RWPE2 (cell line): ENCODE measurements around the gene GRM2.
"Not testable (repeated sequence)": the region's sequence is repeated elsewhere in the genome, so short reads cannot be mapped to it uniquely, and the experiment has no call there.

Experiments
- ATAC-seq: fragments of 200-7000 bp; cut with Tn5 transposase; 3 replicates; pipeline ENCODE4 v1.9.1; 2021; ENCODE audit warnings: low read depth
- DNase-seq: peaks from one replicate; pipeline ENCODE4 v3.0.0-alpha.2; 2020; ENCODE audit warnings: low spot score
- H3K27ac ChIP-seq: fragments of 450-650 bp; 2 replicates; pipeline ENCODE4 v1.5.1; 2017; ENCODE audit warnings: mild to moderate bottlenecking; ENCODE audit not compliant: poor library complexity, severe bottlenecking
- H3K27me3 ChIP-seq: fragments of 250-450 bp; sonication (Bioruptor Pico); 2 replicates; pipeline ENCODE4 v1.5.1; 2021; ENCODE audit warnings: mild to moderate bottlenecking, moderate library complexity; ENCODE audit not compliant: insufficient read depth, poor library complexity, severe bottlenecking
- H3K36me3 ChIP-seq: fragments of 250-450 bp; sonication (Bioruptor Pico); 2 replicates; pipeline ENCODE4 v1.5.1; 2020; ENCODE audit warnings: low read depth, mild to moderate bottlenecking, moderate library complexity
- H3K4me1 ChIP-seq: fragments of 250-450 bp; sonication (Bioruptor Pico); 2 replicates; pipeline ENCODE4 v1.5.1; 2021; ENCODE audit warnings: mild to moderate bottlenecking, moderate library complexity; ENCODE audit not compliant: insufficient read depth, poor library complexity, severe bottlenecking
- H3K4me3 ChIP-seq: fragments of 250-450 bp; sonication (Bioruptor Pico); 2 replicates; pipeline ENCODE4 v1.5.1; 2021; ENCODE audit warnings: mild to moderate bottlenecking, moderate library complexity; ENCODE audit not compliant: severe bottlenecking
- H3K9me3 ChIP-seq: fragments of 250-450 bp; sonication (Bioruptor Pico); 2 replicates; pipeline ENCODE4 v1.5.1; 2021; ENCODE audit warnings: mild to moderate bottlenecking, moderate library complexity; ENCODE audit not compliant: severe bottlenecking
- CTCF ChIP-seq: fragments of 450-650 bp; IDR thresholded peaks from one replicate; pipeline ENCODE4 v1.5.1; 2017; ENCODE audit warnings: mild to moderate bottlenecking, moderate library complexity; ENCODE audit not compliant: poor library complexity, severe bottlenecking

The GRM2 gene

GRCh38 chr3:51735950-51736349 is 29.1 kb downstream of the GRM2 start:
- no peak for ATAC-seq
- no peaks in the 10 kb centered on the region for H3K36me3 ChIP-seq
- no peak overlapping the region for H3K27ac ChIP-seq
- no peaks in the 10 kb centered on the region for H3K4me1 ChIP-seq
- H3K9me3 ChIP-seq, result no peaks in the 10 kb centered on the region
- DNase-seq, result no peak
- H3K4me3 ChIP-seq, result no peak overlapping the region
- H3K27me3 ChIP-seq, result peaks cover 25% of the 10 kb centered on the region
- TF ChIP-seq CTCF, result no peak

- H3K27ac ChIP-seq, result no peak overlapping the region
- H3K4me1 ChIP-seq, result no peaks in the 10 kb centered on the region
- no peaks in the 10 kb centered on the region for H3K9me3 ChIP-seq
- ATAC-seq, result no peak
- no peak overlapping the region for H3K4me3 ChIP-seq
- H3K36me3 ChIP-seq, result no peaks in the 10 kb centered on the region
- no peak for DNase-seq
- H3K27me3 ChIP-seq, result peaks cover 25% of the 10 kb centered on the region
- TF ChIP-seq CTCF, result no peak
Observed at GRCh38 chr3:51739110-51739509, 32.2 kb downstream of the GRM2 start.

- H3K4me1 ChIP-seq, H3K4me3 ChIP-seq, DNase-seq, H3K9me3 ChIP-seq, ATAC-seq, H3K36me3 ChIP-seq, H3K27ac ChIP-seq: not testable (repeated sequence)
- H3K27me3 ChIP-seq, result peaks cover 17% of the 10 kb centered on the region
Observed at GRCh38 chr3:51742320-51742719, 35.5 kb downstream of the GRM2 start.

DNA sequence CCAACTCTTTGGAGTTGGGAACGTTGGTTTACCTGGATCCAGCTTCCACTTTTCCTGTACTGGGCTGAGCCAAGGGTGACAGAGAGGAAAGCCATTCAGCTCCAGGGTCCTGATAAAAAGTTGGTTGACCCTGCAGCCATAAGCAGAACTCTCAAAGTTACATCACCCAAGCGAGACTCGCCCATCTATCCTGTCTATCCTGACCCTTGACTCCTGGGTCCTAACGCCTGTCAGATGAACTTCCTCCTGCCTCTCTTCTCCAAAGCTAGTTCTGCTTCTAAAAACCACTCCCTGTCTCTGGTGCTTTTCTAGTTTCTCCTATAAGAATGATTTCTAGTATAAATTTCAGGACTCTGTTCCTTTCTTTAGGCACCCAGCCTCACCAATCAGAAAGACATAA is 36.1 kb downstream of the GRM2 start:
- H3K27ac ChIP-seq, H3K9me3 ChIP-seq, H3K36me3 ChIP-seq, ATAC-seq, H3K4me3 ChIP-seq, DNase-seq, H3K4me1 ChIP-seq: not testable (repeated sequence)
- peaks cover 13% of the 10 kb centered on the region for H3K27me3 ChIP-seq

GRCh38 chr3:51747840-51748239 is 41.0 kb downstream of the GRM2 start:
- H3K4me1 ChIP-seq, result no peaks in the 10 kb centered on the region
- H3K27ac ChIP-seq, result no peak overlapping the region
- DNase-seq (no peak), ATAC-seq (no peak)
- H3K9me3 ChIP-seq, result peaks cover 5% of the 10 kb centered on the region
- no peak for TF ChIP-seq CTCF
- H3K4me3 ChIP-seq, result no peak overlapping the region
- H3K36me3 ChIP-seq, result no peaks in the 10 kb centered on the region
- no peaks in the 10 kb centered on the region for H3K27me3 ChIP-seq

DNA sequence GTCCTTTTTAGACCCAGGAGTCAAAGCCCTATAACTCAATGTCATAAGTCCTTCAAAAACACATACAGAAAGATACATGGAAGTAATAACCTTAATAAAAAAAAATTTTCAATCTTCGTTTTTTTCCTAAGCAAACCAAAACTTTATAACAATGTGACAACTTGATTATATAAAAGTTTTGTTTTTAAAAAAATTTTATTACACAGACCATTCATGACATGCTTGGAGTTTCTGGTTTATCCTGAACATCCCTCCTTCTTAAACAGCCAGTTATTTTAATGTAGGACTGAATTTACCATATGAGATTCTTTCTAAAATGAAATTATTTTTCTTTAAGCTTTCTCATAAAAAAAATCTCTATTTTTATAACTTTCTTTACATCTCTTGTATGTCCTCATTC is 41.5 kb downstream of the GRM2 start:
- H3K9me3 ChIP-seq, result peaks cover 5% of the 10 kb centered on the region
- no peaks in the 10 kb centered on the region for H3K36me3 ChIP-seq
- no peak overlapping the region for H3K4me3 ChIP-seq
- no peak overlapping the region for H3K27ac ChIP-seq
- no peaks in the 10 kb centered on the region for H3K27me3 ChIP-seq
- ATAC-seq (no peak), DNase-seq (no peak)
- no peaks in the 10 kb centered on the region for H3K4me1 ChIP-seq
- no peak for TF ChIP-seq CTCF
